Mesenchymal stem cell (in vitro differentiated cells and primary cell): ENCODE measurements around the gene PBRM1.

Experiments used
- DNase-seq: peaks from one replicate; pipeline ENCODE4 v3.0.0-alpha.2; 2013
- H2AFZ ChIP-seq: one replicate; pipeline ENCODE4 v1.6.1; 2013; ENCODE audit warnings: low read depth, mild to moderate bottlenecking, control low read depth, inconsistent platforms, low read length, moderate library complexity
- H2AK5ac ChIP-seq: 2 replicates; pipeline ENCODE4 v1.6.1; 2013; ENCODE audit warnings: low read length, moderate library complexity, mild to moderate bottlenecking, inconsistent platforms; ENCODE audit not compliant: severe bottlenecking
- H2BK120ac ChIP-seq: one replicate; pipeline ENCODE4 v1.6.1; 2013; ENCODE audit warnings: low read depth, mild to moderate bottlenecking, inconsistent platforms, low read length, moderate library complexity
- H2BK12ac ChIP-seq, 2 experiments: one replicate each; pipeline ENCODE4 v1.6.1; 2013; ENCODE audit warnings: inconsistent platforms in 2 of 2, low read length in 2 of 2, mild to moderate bottlenecking in 2 of 2, moderate library complexity in 2 of 2, control low read depth in 1 of 2
- H2BK15ac ChIP-seq: one replicate; pipeline ENCODE4 v1.6.1; 2013; ENCODE audit warnings: mild to moderate bottlenecking, low read depth, inconsistent platforms; ENCODE audit not compliant: poor library complexity, severe bottlenecking
- H2BK5ac ChIP-seq: 2 replicates; pipeline ENCODE4 v1.6.1; 2013; ENCODE audit warnings: low read depth, mild to moderate bottlenecking, low read length, control low read depth, inconsistent platforms; ENCODE audit not compliant: poor library complexity, severe bottlenecking
- H3K14ac ChIP-seq, 2 experiments: one replicate each; pipeline ENCODE4 v1.6.1; 2013; ENCODE audit warnings: inconsistent platforms in 2 of 2, low read length in 2 of 2, control low read depth in 1 of 2, mild to moderate bottlenecking in 1 of 2, moderate library complexity in 1 of 2
- H3K18ac ChIP-seq, 2 experiments: one replicate each; pipeline ENCODE4 v1.6.1; 2013; ENCODE audit warnings: inconsistent platforms in 2 of 2, low read length in 2 of 2, control low read depth in 1 of 2, low read depth in 1 of 2, mild to moderate bottlenecking in 1 of 2
- H3K23ac ChIP-seq, 2 experiments: one replicate each; pipeline ENCODE4 v1.6.1; 2013; ENCODE audit warnings: inconsistent platforms in 2 of 2, low read length in 2 of 2, mild to moderate bottlenecking in 2 of 2, moderate library complexity in 2 of 2, control low read depth in 1 of 2
- H3K27ac ChIP-seq: 2 replicates; pipeline ENCODE4 v1.5.1; 2013; ENCODE audit warnings: mild to moderate bottlenecking, moderate library complexity, low read length, control low read depth, inconsistent platforms; ENCODE audit not compliant: poor library complexity, severe bottlenecking
- H3K27me3 ChIP-seq, 2 experiments: 2 replicates each; pipeline versions ENCODE4 v1.6.1 to v1.7.0; 2013; ENCODE audit warnings: low read length in 2 of 2, mild to moderate bottlenecking in 2 of 2, moderate library complexity in 2 of 2, control low read depth in 1 of 2, inconsistent platforms in 1 of 2; ENCODE audit not compliant: control insufficient read depth in 1 of 2, insufficient read depth in 1 of 2
- H3K36me3 ChIP-seq, 2 experiments: 2 replicates each; pipeline versions ENCODE4 v1.6.1 to v1.7.0; 2013; ENCODE audit warnings: low read length in 2 of 2, control low read depth in 1 of 2, inconsistent platforms in 1 of 2, low read depth in 1 of 2, mild to moderate bottlenecking in 1 of 2; ENCODE audit not compliant: insufficient read depth in 2 of 2, control insufficient read depth in 1 of 2
- H3K4ac ChIP-seq, 2 experiments: one replicate each; pipeline ENCODE4 v1.6.1; 2013; ENCODE audit warnings: inconsistent platforms in 2 of 2, low read length in 2 of 2, mild to moderate bottlenecking in 2 of 2, moderate library complexity in 2 of 2, control low read depth in 1 of 2, low read depth in 1 of 2
- H3K4me1 ChIP-seq: 2 replicates; pipeline ENCODE4 v1.6.1; 2013; ENCODE audit warnings: low read depth, low read length, control low read depth; ENCODE audit not compliant: control insufficient read depth, insufficient read depth
- H3K4me2 ChIP-seq: 2 replicates; pipeline ENCODE4 v1.6.1; 2013; ENCODE audit warnings: low read length, mild to moderate bottlenecking, inconsistent platforms; ENCODE audit not compliant: poor library complexity, severe bottlenecking
- H3K4me3 ChIP-seq, 2 experiments: 2 replicates each; pipeline versions ENCODE4 v1.5.1 to v1.7.0; 2013; ENCODE audit warnings: low read length in 2 of 2, mild to moderate bottlenecking in 2 of 2, control low read depth in 1 of 2, low read depth in 1 of 2; ENCODE audit not compliant: insufficient read depth in 1 of 2
- H3K79me1 ChIP-seq: replicated peaks from 2 replicates; pipeline ENCODE4 v1.6.1; 2013; ENCODE audit warnings: mild to moderate bottlenecking, control low read depth, low read length, inconsistent platforms; ENCODE audit not compliant: poor library complexity, severe bottlenecking
- H3K9ac ChIP-seq: 2 replicates; pipeline ENCODE4 v1.7.0; 2013; ENCODE audit warnings: mild to moderate bottlenecking, low read length, moderate library complexity
- H3K9me3 ChIP-seq: 2 replicates; pipeline ENCODE4 v1.7.0; 2013; ENCODE audit warnings: mild to moderate bottlenecking, low read length; ENCODE audit not compliant: control insufficient read depth
- H4K8ac ChIP-seq: one replicate; pipeline ENCODE4 v1.6.1; 2013; ENCODE audit warnings: inconsistent platforms, mild to moderate bottlenecking, low read length, moderate library complexity
- H4K91ac ChIP-seq: one replicate; pipeline ENCODE4 v1.6.1; 2013; ENCODE audit warnings: mild to moderate bottlenecking, low read length, inconsistent platforms
- WGBS: methylation state at CpG from one replicate; pipeline ENCODE4 v1.1.7; 2013; ENCODE audit warnings: mixed read lengths; 5-methylcytosine and 5-hydroxymethylcytosine counted together

Gene PBRM1

GRCh38 chr3:52714335-52715302 lies 28.9 kb upstream of the PBRM1 start:
- Histone ChIP-seq H3K27ac (no peak overlapping the region), H2AFZ (no peak overlapping the region), H3K4me1 (peaks cover 11% of the 10 kb centered on the region), H2BK120ac (no peak overlapping the region), H3K14ac (no peak overlapping the region), H4K91ac (peak overlapping the region; percentile 50), H3K23ac (no peak overlapping the region), H2BK5ac (no peak overlapping the region), H2BK15ac (no peak overlapping the region), H3K4me3 (no peak overlapping the region), H4K8ac (peak overlapping the region; percentile 85), H3K36me3 (peaks cover 19 to 30% of the 10 kb centered on the region in 2 experiments), H3K4me2 (peak overlapping the region; percentile 23), H2AK5ac (no peak overlapping the region), H3K9me3 (peaks cover 5% of the 10 kb centered on the region), H2BK12ac (peak overlapping the region in 1 of 2 experiments; percentile 23), H3K27me3 (no peaks in the 10 kb centered on the region), H3K79me1 (peaks cover 16% of the 10 kb centered on the region), H3K18ac (no peak overlapping the region), H3K9ac (no peak overlapping the region), H3K4ac (no peak overlapping the region)
- WGBS: 51% methylated on average over 36 of the region's 39 CpGs
- no peak for DNase-seq

- Histone ChIP-seq H2AFZ (no peak overlapping the region), H2BK15ac (no peak overlapping the region), H2BK12ac (no peak overlapping the region), H2BK120ac (no peak overlapping the region), H3K23ac (no peak overlapping the region), H3K79me1 (peaks cover 17% of the 10 kb centered on the region), H3K4me1 (peaks cover 11% of the 10 kb centered on the region), H3K18ac (no peak overlapping the region), H3K27ac (no peak overlapping the region), H2AK5ac (no peak overlapping the region), H3K9ac (no peak overlapping the region), H3K4me2 (no peak overlapping the region), H3K27me3 (no peaks in the 10 kb centered on the region), H3K36me3 (peaks cover 25 to 31% of the 10 kb centered on the region in 2 experiments), H3K4ac (no peak overlapping the region), H4K91ac (no peak overlapping the region), H2BK5ac (no peak overlapping the region), H4K8ac (no peak overlapping the region), H3K4me3 (no peak overlapping the region), H3K9me3 (no peaks in the 10 kb centered on the region), H3K14ac (no peak overlapping the region)
- WGBS: 93% methylated on average over 15 of the region's 17 CpGs
- DNase-seq: no peak
Measured at GRCh38 chr3:52712291-52713212, 26.8 kb upstream of the PBRM1 start.

- Histone ChIP-seq H3K4me3 (no peak overlapping the region), H2AFZ (no peak overlapping the region), H2BK12ac (no peak overlapping the region), H3K23ac (no peak overlapping the region), H3K9me3 (no peaks in the 10 kb centered on the region), H2BK5ac (no peak overlapping the region), H3K18ac (no peak overlapping the region), H3K4me1 (peaks cover 14% of the 10 kb centered on the region), H3K9ac (no peak overlapping the region), H3K27me3 (no peaks in the 10 kb centered on the region), H3K27ac (no peak overlapping the region), H3K14ac (no peak overlapping the region), H3K4ac (no peak overlapping the region), H2AK5ac (no peak overlapping the region), H2BK120ac (no peak overlapping the region), H3K36me3 (peaks cover 21 to 31% of the 10 kb centered on the region in 2 experiments), H4K91ac (no peak overlapping the region), H3K79me1 (peaks cover 17% of the 10 kb centered on the region), H2BK15ac (no peak overlapping the region), H3K4me2 (no peak overlapping the region), H4K8ac (no peak overlapping the region)
- WGBS: 100% methylated on average over 1 of the region's 2 CpGs
- DNase-seq: no peak
Measured at GRCh38 chr3:52710512-52710911, 24.8 kb upstream of the PBRM1 start.

GRCh38 chr3:52707585-52707984 lies 21.9 kb upstream of the PBRM1 start:
- Histone ChIP-seq H3K4me2 (peak overlapping the region; percentile 89), H3K4me3 (peak overlapping the region in 1 of 2 experiments; percentile 95), H3K27me3 (no peaks in the 10 kb centered on the region), H2BK5ac (no peak overlapping the region), H3K4ac (no peak overlapping the region), H3K23ac (no peak overlapping the region), H3K9me3 (no peaks in the 10 kb centered on the region), H3K4me1 (peaks cover 6% of the 10 kb centered on the region), H3K9ac (peak overlapping the region; percentile 97), H3K79me1 (peaks cover 7% of the 10 kb centered on the region), H2BK120ac (no peak overlapping the region), H2BK12ac (no peak overlapping the region), H4K8ac (no peak overlapping the region), H3K36me3 (peaks cover 8 to 30% of the 10 kb centered on the region in 2 experiments), H4K91ac (no peak overlapping the region), H2AFZ (no peak overlapping the region), H2BK15ac (no peak overlapping the region), H3K14ac (no peak overlapping the region), H2AK5ac (no peak overlapping the region), H3K18ac (no peak overlapping the region), H3K27ac (no peak overlapping the region)
- WGBS: 100% methylated on average over 3 of the region's 4 CpGs
- no peak for DNase-seq
